Measurements from ENCODE around the gene OR2T29.
"Not testable (repeated sequence)": the region's sequence is repeated elsewhere in the genome, so short reads cannot be mapped to it uniquely, and the experiment has no call there.

OR2T29 gene

GRCh38 chr1:248562672-248563071, at the start of gene OR2T29:
OR2T29 (minus strand) TSS chr1:248562772; CDS start chr1:248559491, 3,281 bp downstream.
- DNase-seq (ENCODE audit: low read depth), result not testable (repeated sequence)

GRCh38 chr1:248611883-248612414, 49.4 kb upstream of the OR2T29 start:
- peak; percentile 44 for DNase-seq (ENCODE audit: low read depth)

- no peak for DNase-seq (ENCODE audit: low read depth)
These were observed 47.7 kb upstream of the OR2T29 start for GRCh38 chr1:248610301-248610700.

- no peak for DNase-seq (ENCODE audit: low read depth)
These were observed 36.8 kb upstream of the OR2T29 start for GRCh38 chr1:248599396-248599795.

GRCh38 chr1:248597589-248597988, 35.0 kb upstream of the OR2T29 start, which contains the start of gene OR2T10:
OR2T10 (minus strand) TSS chr1:248597700; CDS start chr1:248593768, 3,932 bp downstream.
- no peak for DNase-seq (ENCODE audit: low read depth)

GRCh38 chr1:248596615-248597014, 34.0 kb upstream of the OR2T29 start:
- peak; percentile 64 for DNase-seq (ENCODE audit: low read depth)

- no peak for DNase-seq (ENCODE audit: low read depth)
These were observed 30.7 kb upstream of the OR2T29 start for GRCh38 chr1:248593226-248593625.

- no peak for DNase-seq (ENCODE audit: low read depth)
These were observed 30.1 kb upstream of the OR2T29 start for GRCh38 chr1:248592655-248593054.

- no peak for DNase-seq (ENCODE audit: low read depth)
These were observed 27.5 kb upstream of the OR2T29 start for GRCh38 chr1:248590055-248590454.

- no peak for DNase-seq (ENCODE audit: low read depth)
These were observed 26.8 kb upstream of the OR2T29 start for GRCh38 chr1:248589334-248589733.

GRCh38 chr1:248585266-248585665, 22.7 kb upstream of the OR2T29 start:
- peak; percentile 72 for DNase-seq (ENCODE audit: low read depth)

- no peak for DNase-seq (ENCODE audit: low read depth)
These were observed 13.8 kb upstream of the OR2T29 start for GRCh38 chr1:248576260-248576980.

- not testable (repeated sequence) for DNase-seq (ENCODE audit: low read depth)
These were observed 12.1 kb upstream of the OR2T29 start, which contains the start of gene OR2T34 for GRCh38 chr1:248574657-248575056. OR2T34 (minus strand) TSS chr1:248574757; CDS start chr1:248574757, 0 bp downstream.

- not testable (repeated sequence) for DNase-seq (ENCODE audit: low read depth)
These were observed 11.3 kb upstream of the OR2T29 start for GRCh38 chr1:248573856-248574255.

- DNase-seq (ENCODE audit: low read depth), result not testable (repeated sequence)
These were observed 9.5 kb upstream of the OR2T29 start for GRCh38 chr1:248572049-248572448.

- not testable (repeated sequence) for DNase-seq (ENCODE audit: low read depth)
These were observed 8.2 kb upstream of the OR2T29 start for GRCh38 chr1:248570811-248571210.

- not testable (repeated sequence) for DNase-seq (ENCODE audit: low read depth)
These were observed 6.5 kb upstream of the OR2T29 start for GRCh38 chr1:248569049-248569448.

GRCh38 chr1:248565530-248566373, 3.2 kb upstream of the OR2T29 start:
- DNase-seq (ENCODE audit: low read depth), result not testable (repeated sequence)

- DNase-seq (ENCODE audit: low read depth), result not testable (repeated sequence)
These were observed 11.5 kb downstream of the OR2T29 start for GRCh38 chr1:248551027-248551426.

GRCh38 chr1:248547383-248547782, 15.2 kb downstream of the OR2T29 start:
- not testable (repeated sequence) for DNase-seq (ENCODE audit: low read depth)

GRCh38 chr1:248537449-248537848, 25.1 kb downstream of the OR2T29 start:
- DNase-seq (ENCODE audit: low read depth), result not testable (repeated sequence)

- no peak for DNase-seq (ENCODE audit: low read depth)
These were observed 40.7 kb downstream of the OR2T29 start for GRCh38 chr1:248521856-248522255.

Data from ELR (cell line).